Astrocyte (in vitro differentiated cells and primary cell): ENCODE measurements around the gene KCNJ18.
"Not testable (repeated sequence)": the region's sequence is repeated elsewhere in the genome, so short reads cannot be mapped to it uniquely, and the experiment has no call there.

Source experiments
- CTCF ChIP-seq: IDR thresholded peaks from 2 replicates; pipeline ENCODE4 v1.5.1; 2011; ENCODE audit warnings: low read depth, mild to moderate bottlenecking, inconsistent platforms, low read length, moderate library complexity; ENCODE audit not compliant: insufficient read depth
- EZH2 ChIP-seq: IDR thresholded peaks from 2 replicates; pipeline ENCODE4 v1.6.1; 2012; ENCODE audit warnings: mild to moderate bottlenecking, low read length, inconsistent platforms; ENCODE audit not compliant: insufficient read depth

- not testable (repeated sequence) for TF ChIP-seq CTCF, EZH2
Observed at GRCh38 chr17:21741520-21741919, 49.2 kb downstream of the KCNJ18 start.
